Panc1 (cell line): Measurements from ENCODE around the gene TBC1D16.

Source experiments
- POLR2AphosphoS5 ChIP-seq: IDR thresholded peaks from 2 replicates; pipeline ENCODE4 v1.6.1; 2012; ENCODE audit warnings: mild to moderate bottlenecking, low read depth, low read length, moderate library complexity
- TF ChIP-seq, protein P1 (sequence below): fragments of 450-650 bp; IDR thresholded peaks from 2 replicates; pipeline ENCODE4 v1.5.1; 2017; ENCODE audit warnings: mild to moderate bottlenecking
- TF ChIP-seq, protein P2 (sequence below), 2 experiments: IDR thresholded peaks; 2 replicates each; pipeline ENCODE4 v1.6.1; 2011 to 2012; ENCODE audit warnings: low read depth in 2 of 2, control low read depth in 1 of 2, low read length in 1 of 2, mild to moderate bottlenecking in 1 of 2, moderate library complexity in 1 of 2; ENCODE audit not compliant: insufficient read depth in 1 of 2

DNA sequence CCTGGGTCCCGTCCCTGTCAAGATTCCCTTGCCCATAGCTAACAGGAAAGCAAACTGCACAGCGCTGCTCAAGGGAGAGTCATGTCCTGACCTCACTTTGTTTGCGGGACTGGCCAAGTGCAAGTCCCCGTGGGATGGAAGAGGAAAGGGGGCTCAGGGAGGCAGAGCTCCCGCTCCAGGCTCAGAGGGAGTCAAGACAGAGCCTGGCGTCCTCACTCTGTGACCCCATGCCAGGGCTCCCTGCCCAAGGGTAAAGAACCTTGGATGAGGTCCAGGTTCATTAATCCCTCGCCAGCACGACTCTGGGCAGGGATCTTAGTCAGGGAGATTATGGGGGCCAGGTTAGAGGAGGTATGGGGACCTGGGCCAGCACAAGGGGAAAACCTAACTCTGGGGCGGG, 145.0 kb downstream of the TBC1D16 start:
- TF ChIP-seq POLR2AphosphoS5: no peak
- TF ChIP-seq, protein P1, sequence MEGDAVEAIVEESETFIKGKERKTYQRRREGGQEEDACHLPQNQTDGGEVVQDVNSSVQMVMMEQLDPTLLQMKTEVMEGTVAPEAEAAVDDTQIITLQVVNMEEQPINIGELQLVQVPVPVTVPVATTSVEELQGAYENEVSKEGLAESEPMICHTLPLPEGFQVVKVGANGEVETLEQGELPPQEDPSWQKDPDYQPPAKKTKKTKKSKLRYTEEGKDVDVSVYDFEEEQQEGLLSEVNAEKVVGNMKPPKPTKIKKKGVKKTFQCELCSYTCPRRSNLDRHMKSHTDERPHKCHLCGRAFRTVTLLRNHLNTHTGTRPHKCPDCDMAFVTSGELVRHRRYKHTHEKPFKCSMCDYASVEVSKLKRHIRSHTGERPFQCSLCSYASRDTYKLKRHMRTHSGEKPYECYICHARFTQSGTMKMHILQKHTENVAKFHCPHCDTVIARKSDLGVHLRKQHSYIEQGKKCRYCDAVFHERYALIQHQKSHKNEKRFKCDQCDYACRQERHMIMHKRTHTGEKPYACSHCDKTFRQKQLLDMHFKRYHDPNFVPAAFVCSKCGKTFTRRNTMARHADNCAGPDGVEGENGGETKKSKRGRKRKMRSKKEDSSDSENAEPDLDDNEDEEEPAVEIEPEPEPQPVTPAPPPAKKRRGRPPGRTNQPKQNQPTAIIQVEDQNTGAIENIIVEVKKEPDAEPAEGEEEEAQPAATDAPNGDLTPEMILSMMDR: no peak
- TF ChIP-seq, protein P2, sequence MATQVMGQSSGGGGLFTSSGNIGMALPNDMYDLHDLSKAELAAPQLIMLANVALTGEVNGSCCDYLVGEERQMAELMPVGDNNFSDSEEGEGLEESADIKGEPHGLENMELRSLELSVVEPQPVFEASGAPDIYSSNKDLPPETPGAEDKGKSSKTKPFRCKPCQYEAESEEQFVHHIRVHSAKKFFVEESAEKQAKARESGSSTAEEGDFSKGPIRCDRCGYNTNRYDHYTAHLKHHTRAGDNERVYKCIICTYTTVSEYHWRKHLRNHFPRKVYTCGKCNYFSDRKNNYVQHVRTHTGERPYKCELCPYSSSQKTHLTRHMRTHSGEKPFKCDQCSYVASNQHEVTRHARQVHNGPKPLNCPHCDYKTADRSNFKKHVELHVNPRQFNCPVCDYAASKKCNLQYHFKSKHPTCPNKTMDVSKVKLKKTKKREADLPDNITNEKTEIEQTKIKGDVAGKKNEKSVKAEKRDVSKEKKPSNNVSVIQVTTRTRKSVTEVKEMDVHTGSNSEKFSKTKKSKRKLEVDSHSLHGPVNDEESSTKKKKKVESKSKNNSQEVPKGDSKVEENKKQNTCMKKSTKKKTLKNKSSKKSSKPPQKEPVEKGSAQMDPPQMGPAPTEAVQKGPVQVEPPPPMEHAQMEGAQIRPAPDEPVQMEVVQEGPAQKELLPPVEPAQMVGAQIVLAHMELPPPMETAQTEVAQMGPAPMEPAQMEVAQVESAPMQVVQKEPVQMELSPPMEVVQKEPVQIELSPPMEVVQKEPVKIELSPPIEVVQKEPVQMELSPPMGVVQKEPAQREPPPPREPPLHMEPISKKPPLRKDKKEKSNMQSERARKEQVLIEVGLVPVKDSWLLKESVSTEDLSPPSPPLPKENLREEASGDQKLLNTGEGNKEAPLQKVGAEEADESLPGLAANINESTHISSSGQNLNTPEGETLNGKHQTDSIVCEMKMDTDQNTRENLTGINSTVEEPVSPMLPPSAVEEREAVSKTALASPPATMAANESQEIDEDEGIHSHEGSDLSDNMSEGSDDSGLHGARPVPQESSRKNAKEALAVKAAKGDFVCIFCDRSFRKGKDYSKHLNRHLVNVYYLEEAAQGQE (IDR thresholded peaks at IDR 0.05; ENCODE audit: insufficient read depth in 1 of 2, low read depth in 2 of 2, low read length in 1 of 2): no peak
